Chondrocyte (in vitro differentiated cells): ENCODE measurements around the gene PAPPA2. TPM values are rescaled to one million over a fixed set of nuclear protein-coding genes. Genes with fewer than 3 reads are reported as not detected.

ENCODE experiments used
- DNase-seq: peaks from one replicate; pipeline ENCODE4 v3.0.0; 2021; ENCODE audit warnings: mixed read lengths, low spot score
- H3K27ac Mint-ChIP-seq: one replicate; pipeline ENCODE4 v1.8.0; 2021; ENCODE audit warnings: mild to moderate bottlenecking, moderate library complexity, mixed read lengths; ENCODE audit not compliant: unreplicated experiment
- H3K27me3 Mint-ChIP-seq: 2 replicates; pipeline ENCODE4 v1.8.0; 2021; ENCODE audit warnings: low read depth, mixed read lengths
- H3K36me3 Mint-ChIP-seq: 2 replicates; pipeline ENCODE4 v1.8.0; 2021; ENCODE audit warnings: low read depth, mixed read lengths
- H3K4me1 Mint-ChIP-seq: 2 replicates; pipeline ENCODE4 v1.8.0; 2021; ENCODE audit warnings: low read depth, mild to moderate bottlenecking, mixed read lengths
- H3K4me3 Mint-ChIP-seq: one replicate; pipeline ENCODE4 v1.8.0; 2021; ENCODE audit warnings: mild to moderate bottlenecking, moderate library complexity, mixed read lengths; ENCODE audit not compliant: unreplicated experiment
- H3K9me3 Mint-ChIP-seq: 2 replicates; pipeline ENCODE4 v1.8.0; 2021; ENCODE audit warnings: low read depth, mixed read lengths
- total RNA-seq: library from RNA; stranded (reverse); gene quantifications from 3 replicates; pipeline ENCODE4 v1.2.1, GENCODE V29; 2021
- TF ChIP-seq, protein P1 (sequence below): fragments of 200-600 bp; sonication (generic); IDR thresholded peaks from 2 replicates; pipeline ENCODE4 v1.5.0; 2021; ENCODE audit warnings: antibody characterized with exemption, mild to moderate bottlenecking, moderate library complexity

The PAPPA2 gene
- total RNA-seq, 1 donor from 2014 or later = 0.42 TPM

DNA sequence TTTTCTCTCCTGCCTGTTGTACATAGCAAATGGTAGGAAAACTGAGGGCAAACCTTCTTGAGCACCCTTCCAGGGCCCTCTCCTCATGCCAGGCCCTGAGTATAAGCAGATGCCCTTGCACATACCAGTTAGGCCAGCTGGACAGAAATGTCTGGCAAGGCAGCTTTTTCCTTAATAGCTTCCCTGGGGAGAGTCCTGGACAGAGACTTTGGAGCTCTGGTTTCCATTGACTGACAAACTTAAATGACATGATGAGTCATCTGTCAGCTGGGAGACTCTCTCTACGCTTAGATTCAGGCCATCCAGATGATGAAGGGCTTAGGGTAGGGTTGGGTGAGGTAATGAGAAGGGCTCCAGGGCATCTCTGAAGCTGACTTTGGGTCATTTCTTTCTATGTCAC lies 384.1 kb downstream of the PAPPA2 start:
- Mint-ChIP-seq H3K27ac (no peak overlapping the region), H3K9me3 (no peaks in the 10 kb centered on the region), H3K4me1 (peaks cover 4% of the 10 kb centered on the region), H3K4me3 (no peak overlapping the region), H3K36me3 (no peaks in the 10 kb centered on the region), H3K27me3 (peaks cover 14% of the 10 kb centered on the region)
- TF ChIP-seq, protein P1, sequence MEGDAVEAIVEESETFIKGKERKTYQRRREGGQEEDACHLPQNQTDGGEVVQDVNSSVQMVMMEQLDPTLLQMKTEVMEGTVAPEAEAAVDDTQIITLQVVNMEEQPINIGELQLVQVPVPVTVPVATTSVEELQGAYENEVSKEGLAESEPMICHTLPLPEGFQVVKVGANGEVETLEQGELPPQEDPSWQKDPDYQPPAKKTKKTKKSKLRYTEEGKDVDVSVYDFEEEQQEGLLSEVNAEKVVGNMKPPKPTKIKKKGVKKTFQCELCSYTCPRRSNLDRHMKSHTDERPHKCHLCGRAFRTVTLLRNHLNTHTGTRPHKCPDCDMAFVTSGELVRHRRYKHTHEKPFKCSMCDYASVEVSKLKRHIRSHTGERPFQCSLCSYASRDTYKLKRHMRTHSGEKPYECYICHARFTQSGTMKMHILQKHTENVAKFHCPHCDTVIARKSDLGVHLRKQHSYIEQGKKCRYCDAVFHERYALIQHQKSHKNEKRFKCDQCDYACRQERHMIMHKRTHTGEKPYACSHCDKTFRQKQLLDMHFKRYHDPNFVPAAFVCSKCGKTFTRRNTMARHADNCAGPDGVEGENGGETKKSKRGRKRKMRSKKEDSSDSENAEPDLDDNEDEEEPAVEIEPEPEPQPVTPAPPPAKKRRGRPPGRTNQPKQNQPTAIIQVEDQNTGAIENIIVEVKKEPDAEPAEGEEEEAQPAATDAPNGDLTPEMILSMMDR = no peak
- no peak for DNase-seq

DNA sequence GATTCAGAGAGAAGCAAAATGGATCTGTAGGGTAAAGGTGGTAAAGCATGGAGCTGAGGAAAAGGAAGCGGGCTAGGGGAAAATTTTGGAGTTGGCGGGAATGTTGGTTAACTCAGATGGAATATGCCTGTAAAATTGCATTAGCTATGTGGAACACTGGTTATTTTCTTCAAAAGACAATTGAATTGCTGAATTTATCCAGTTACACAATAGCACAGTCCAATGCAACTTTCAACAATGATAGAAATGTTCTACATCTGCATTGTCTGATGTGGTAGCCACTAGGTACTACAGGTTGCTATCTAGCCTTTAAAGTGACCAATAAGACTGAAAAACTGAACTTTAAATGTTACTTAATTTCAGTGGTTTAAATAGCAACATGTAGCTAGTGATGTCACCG lies 386.3 kb downstream of the PAPPA2 start:
- Mint-ChIP-seq H3K4me3 (no peak overlapping the region), H3K27me3 (peaks cover 12% of the 10 kb centered on the region), H3K27ac (no peak overlapping the region), H3K36me3 (no peaks in the 10 kb centered on the region), H3K4me1 (no peaks in the 10 kb centered on the region), H3K9me3 (no peaks in the 10 kb centered on the region)
- DNase-seq = no peak
- TF ChIP-seq, protein P1 = no peak

DNA sequence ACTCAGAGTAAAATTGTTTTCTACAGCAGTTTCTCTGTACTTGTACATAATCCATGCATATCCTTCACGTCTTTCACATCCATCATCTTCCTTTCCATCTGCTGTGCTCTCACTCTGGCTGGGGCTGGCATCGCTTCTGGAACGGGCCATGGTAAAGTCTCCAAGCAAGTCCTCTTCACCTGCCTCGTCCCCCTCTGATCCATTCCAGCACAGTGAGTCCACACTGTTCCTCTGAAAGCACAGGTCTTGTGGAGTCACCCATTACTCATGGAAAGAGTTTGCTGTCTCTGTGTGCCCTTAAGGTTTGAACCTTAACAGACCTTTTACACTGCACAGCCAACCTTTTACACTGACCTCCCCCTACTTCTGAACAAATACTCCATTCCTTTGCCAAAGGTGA lies 387.9 kb downstream of the PAPPA2 start:
- Mint-ChIP-seq H3K4me3 (no peak overlapping the region), H3K27ac (no peak overlapping the region), H3K9me3 (no peaks in the 10 kb centered on the region), H3K4me1 (no peaks in the 10 kb centered on the region), H3K36me3 (no peaks in the 10 kb centered on the region), H3K27me3 (peaks cover 5% of the 10 kb centered on the region)
- no peak for DNase-seq
- TF ChIP-seq, protein P1 = no peak

DNA sequence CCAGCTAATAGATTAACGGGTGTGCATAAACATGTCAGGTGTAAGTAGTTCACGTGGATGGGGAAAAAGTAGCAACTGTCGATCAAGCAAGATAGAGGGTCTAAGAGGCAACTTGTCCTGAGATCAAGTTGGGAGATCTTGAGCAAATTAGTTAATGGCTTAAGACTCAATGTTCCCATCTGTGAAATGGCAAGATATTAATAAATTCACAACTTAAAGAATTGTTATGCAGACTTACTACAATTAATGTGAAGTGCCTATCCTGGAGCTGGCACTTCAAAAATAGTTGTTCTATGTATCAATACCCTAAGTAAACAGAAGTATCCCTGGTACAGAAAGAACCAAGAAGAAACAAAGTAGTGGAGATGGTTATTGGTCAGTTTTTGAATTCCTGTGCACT lies 389.1 kb downstream of the PAPPA2 start:
- TF ChIP-seq, protein P1 = no peak
- Mint-ChIP-seq H3K9me3 (no peaks in the 10 kb centered on the region), H3K36me3 (no peaks in the 10 kb centered on the region), H3K27ac (no peak overlapping the region), H3K4me3 (no peak overlapping the region), H3K27me3 (peaks cover 8% of the 10 kb centered on the region), H3K4me1 (no peaks in the 10 kb centered on the region)
- no peak for DNase-seq

DNA sequence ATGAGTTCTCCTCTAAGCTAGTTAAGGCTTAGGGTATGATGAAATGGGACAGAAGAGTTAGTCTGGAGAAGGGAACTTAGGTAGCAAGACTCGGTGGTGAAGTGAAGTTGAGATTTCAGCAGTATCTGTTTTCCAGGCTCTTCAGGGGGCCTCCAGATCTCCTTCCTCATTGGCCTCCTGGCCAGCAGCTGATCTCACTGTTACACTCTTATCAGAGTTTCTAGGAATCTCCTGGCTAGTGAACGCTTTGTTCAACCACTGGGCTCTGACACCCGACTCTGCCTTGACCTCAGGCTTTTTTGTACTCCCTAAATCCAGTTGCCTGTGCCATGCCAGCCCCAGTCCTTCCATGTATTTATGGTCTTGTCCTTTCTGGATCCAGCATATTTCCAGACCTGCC lies 390.5 kb downstream of the PAPPA2 start:
- no peak for DNase-seq
- H3K27me3 Mint-ChIP-seq = peaks cover 12% of the 10 kb centered on the region
- no peak overlapping the region for H3K4me3 Mint-ChIP-seq
- no peaks in the 10 kb centered on the region for H3K4me1 Mint-ChIP-seq
- H3K27ac Mint-ChIP-seq = no peak overlapping the region
- H3K36me3 Mint-ChIP-seq = no peaks in the 10 kb centered on the region
- H3K9me3 Mint-ChIP-seq = no peaks in the 10 kb centered on the region
- TF ChIP-seq, protein P1 = no peak
